T-helper 2 cell treated with Interferon-gamma antibody and Interleukin-4, amounts not matched to agents 5 μg/mL and 100 μg/mL, for 36 hours (primary cell): Measurements from ENCODE around the gene IBA57.

Source experiments
- DNase-seq: peaks from one replicate; pipeline ENCODE4 v3.0.0; 2021; ENCODE audit warnings: low spot score
- H3K27ac Mint-ChIP-seq: one replicate; pipeline ENCODE4 v1.8.0; 2021; ENCODE audit warnings: mild to moderate bottlenecking, mixed read lengths
- H3K27me3 Mint-ChIP-seq: one replicate; pipeline ENCODE4 v1.8.0; 2021; ENCODE audit warnings: low read depth, mixed read lengths
- H3K36me3 Mint-ChIP-seq: one replicate; pipeline ENCODE4 v1.8.0; 2021; ENCODE audit warnings: low read depth, mixed read lengths
- H3K4me1 Mint-ChIP-seq: one replicate; pipeline ENCODE4 v1.8.0; 2021; ENCODE audit warnings: low read depth, mixed read lengths
- H3K4me3 Mint-ChIP-seq: one replicate; pipeline ENCODE4 v1.8.0; 2022; ENCODE audit warnings: mild to moderate bottlenecking, moderate library complexity, mixed read lengths
- H3K9me3 Mint-ChIP-seq: one replicate; pipeline ENCODE4 v1.8.0; 2021; ENCODE audit warnings: mixed read lengths

IBA57 gene

DNA sequence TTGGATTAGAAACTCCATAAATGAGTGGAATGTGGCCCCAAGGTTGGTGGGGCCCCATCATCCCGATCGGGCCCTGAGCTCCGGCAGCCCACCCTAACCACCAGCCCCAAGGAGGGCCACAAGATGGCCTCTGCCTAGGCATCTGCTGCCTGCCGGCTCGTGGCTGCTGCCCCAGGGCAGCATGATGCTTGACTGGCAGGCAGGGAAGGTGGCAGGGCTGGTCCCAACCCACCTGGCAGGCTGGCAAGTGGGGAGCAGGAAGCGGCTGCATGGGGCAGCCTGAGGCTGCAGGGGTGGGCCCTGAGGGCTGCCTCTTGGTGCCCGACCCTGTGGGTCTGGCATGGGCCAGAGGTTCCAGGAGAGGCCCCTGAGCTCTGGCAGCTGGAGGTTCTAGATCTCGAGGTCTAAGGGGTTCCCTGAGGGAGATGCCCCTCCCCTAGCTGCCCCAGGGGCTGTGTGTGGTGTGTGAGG lies 16.6 kb upstream of the IBA57 start:
- Mint-ChIP-seq H3K36me3 (peaks cover 4% of the 10 kb centered on the region), H3K27ac (no peak overlapping the region), H3K9me3 (no peaks in the 10 kb centered on the region), H3K4me1 (peaks cover 3% of the 10 kb centered on the region), H3K27me3 (no peaks in the 10 kb centered on the region), H3K4me3 (no peak overlapping the region)
- DNase-seq: no peak

DNA sequence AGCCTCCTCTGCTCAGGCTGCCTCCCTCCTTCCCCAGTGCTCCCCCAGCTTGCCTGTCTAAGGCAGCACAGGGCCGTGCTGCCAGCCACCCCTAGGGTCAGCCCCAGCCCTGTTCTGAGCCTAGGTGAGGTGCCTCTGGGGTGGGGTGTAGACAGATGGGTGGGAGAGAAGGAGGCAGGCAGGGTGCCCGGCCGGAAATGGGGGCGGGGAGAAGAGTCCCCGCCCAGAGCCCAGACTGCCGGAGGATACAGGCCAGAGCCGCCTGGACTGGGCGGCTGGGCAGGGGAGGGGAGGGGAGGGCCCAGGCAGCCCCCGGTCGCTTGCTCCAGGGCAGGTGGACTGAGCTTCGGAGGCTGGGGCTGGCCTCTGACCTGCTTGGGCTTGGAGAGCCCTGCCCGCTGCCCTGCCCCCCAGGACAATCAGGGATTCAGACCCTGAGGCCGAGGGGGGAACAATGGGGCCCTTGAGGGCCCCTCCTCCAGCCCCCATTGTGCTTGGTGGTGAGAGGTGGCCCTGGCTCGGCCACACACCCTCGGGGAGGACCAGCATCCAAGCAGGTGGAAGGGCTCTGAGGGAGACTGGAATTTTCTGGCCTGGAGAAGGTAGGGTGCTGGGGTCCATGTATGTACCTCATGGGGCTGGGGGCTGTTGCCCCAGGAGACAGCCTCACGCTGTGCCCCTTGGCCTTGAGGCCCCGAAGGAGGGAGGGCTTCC lies 16.0 kb upstream of the IBA57 start, which contains the start of gene GJC2:
Gene GJC2, plus strand, starts transcription at position 525 of the 714 bp plus-strand sequence. CDS start 7,829 bp downstream, outside the sequence.
- Mint-ChIP-seq H3K4me3 (no peak within 1 kb of the TSS), H3K4me1 (peaks cover 2% of the 10 kb centered on the region), H3K9me3 (no peaks in the 10 kb centered on the region), H3K27me3 (no peaks in the 10 kb centered on the region), H3K27ac (no peak within 1 kb of the TSS), H3K36me3 (peaks cover 4% of the 10 kb centered on the region)
- no peak for DNase-seq

DNA sequence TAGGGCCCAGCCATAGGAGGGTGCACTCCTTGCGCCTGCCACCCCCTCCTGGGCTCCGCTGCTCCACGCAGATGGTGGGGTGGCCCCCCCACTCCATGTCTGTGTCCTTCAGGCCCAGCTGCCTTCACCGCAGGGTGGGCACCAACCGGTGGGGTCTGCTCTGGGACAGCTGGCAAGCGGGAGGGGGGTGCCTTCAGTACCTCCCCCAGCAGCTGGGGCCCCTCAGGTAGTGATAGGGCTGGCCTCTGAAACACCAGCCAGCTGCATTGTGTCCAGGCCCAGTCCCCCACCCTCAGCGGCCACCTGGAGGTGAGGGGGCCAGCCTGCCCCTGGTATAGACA lies 15.5 kb upstream of the IBA57 start:
- peaks cover 7% of the 10 kb centered on the region for H3K4me1 Mint-ChIP-seq
- DNase-seq: no peak
- H3K36me3 Mint-ChIP-seq: peaks cover 4% of the 10 kb centered on the region
- no peak overlapping the region for H3K4me3 Mint-ChIP-seq
- H3K9me3 Mint-ChIP-seq: no peaks in the 10 kb centered on the region
- H3K27ac Mint-ChIP-seq: no peak overlapping the region
- H3K27me3 Mint-ChIP-seq: no peaks in the 10 kb centered on the region

GRCh38 chr1:228150461-228151179 lies 15.0 kb upstream of the IBA57 start:
- Mint-ChIP-seq H3K27me3 (no peaks in the 10 kb centered on the region), H3K27ac (no peak overlapping the region), H3K36me3 (peaks cover 4% of the 10 kb centered on the region), H3K4me3 (no peak overlapping the region), H3K4me1 (peaks cover 8% of the 10 kb centered on the region), H3K9me3 (no peaks in the 10 kb centered on the region)
- DNase-seq: no peak

DNA sequence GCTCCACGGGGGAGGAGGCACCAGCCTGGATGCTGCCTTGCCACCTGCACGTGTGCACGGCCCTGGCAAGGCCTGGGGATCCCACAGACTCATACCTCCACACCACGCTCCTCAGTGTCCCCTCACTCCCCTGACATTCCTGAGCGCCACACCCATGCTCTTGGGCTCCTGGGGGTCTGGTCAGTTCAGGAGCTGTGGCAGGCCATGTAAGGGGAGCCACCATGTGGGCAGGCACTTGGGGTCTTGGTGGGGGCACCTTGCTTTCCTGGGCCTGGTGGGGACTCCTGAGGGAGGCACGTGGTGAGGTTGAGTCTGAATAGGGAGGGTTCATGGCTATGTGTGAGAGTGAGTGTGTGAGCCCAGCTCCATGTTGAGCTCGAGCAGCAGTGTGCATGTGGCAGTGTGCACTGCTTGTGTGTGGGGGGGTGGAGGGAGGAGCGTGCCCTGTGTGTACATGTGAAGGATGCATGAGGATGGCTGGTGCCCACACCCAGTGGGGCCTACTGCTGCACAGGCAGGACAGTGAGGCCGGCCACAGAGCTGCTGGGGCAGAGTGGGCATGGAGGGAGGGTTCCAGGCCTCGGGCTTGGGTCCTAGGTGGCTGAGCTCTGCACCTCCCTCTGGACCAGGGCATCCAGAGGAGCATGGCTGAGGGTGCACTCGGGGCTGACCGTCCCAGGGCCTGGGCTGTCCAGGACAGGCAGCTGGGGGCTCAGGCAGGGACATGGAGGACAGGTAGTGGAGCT lies 14.3 kb upstream of the IBA57 start:
- DNase-seq: no peak
- H3K27me3 Mint-ChIP-seq: no peaks in the 10 kb centered on the region
- H3K9me3 Mint-ChIP-seq: no peaks in the 10 kb centered on the region
- peaks cover 2% of the 10 kb centered on the region for H3K36me3 Mint-ChIP-seq
- peaks cover 8% of the 10 kb centered on the region for H3K4me1 Mint-ChIP-seq
- H3K4me3 Mint-ChIP-seq: no peak overlapping the region
- H3K27ac Mint-ChIP-seq: peak overlapping the region; percentile 17

- H3K9me3 Mint-ChIP-seq: no peaks in the 10 kb centered on the region
- no peak overlapping the region for H3K27ac Mint-ChIP-seq
- H3K4me3 Mint-ChIP-seq: no peak overlapping the region
- H3K27me3 Mint-ChIP-seq: no peaks in the 10 kb centered on the region
- H3K36me3 Mint-ChIP-seq: no peaks in the 10 kb centered on the region
- no peak for DNase-seq
- H3K4me1 Mint-ChIP-seq: peaks cover 10% of the 10 kb centered on the region
Measured at GRCh38 chr1:228152097-228152917, 13.3 kb upstream of the IBA57 start.

- H3K36me3 Mint-ChIP-seq: no peaks in the 10 kb centered on the region
- DNase-seq: no peak
- H3K4me3 Mint-ChIP-seq: no peak overlapping the region
- no peak overlapping the region for H3K27ac Mint-ChIP-seq
- H3K4me1 Mint-ChIP-seq: peaks cover 10% of the 10 kb centered on the region
- no peaks in the 10 kb centered on the region for H3K27me3 Mint-ChIP-seq
- H3K9me3 Mint-ChIP-seq: no peaks in the 10 kb centered on the region
Measured at GRCh38 chr1:228152918-228153258, 12.7 kb upstream of the IBA57 start.

- Mint-ChIP-seq H3K9me3 (no peaks in the 10 kb centered on the region), H3K27ac (no peak overlapping the region), H3K27me3 (no peaks in the 10 kb centered on the region), H3K4me1 (peaks cover 10% of the 10 kb centered on the region), H3K4me3 (no peak overlapping the region), H3K36me3 (no peaks in the 10 kb centered on the region)
- DNase-seq: no peak
Measured at GRCh38 chr1:228154021-228154669, 11.5 kb upstream of the IBA57 start.

- peak; percentile 29 for DNase-seq
- no peak overlapping the region for H3K27ac Mint-ChIP-seq
- peaks cover 10% of the 10 kb centered on the region for H3K4me1 Mint-ChIP-seq
- H3K4me3 Mint-ChIP-seq: no peak overlapping the region
- H3K9me3 Mint-ChIP-seq: no peaks in the 10 kb centered on the region
- no peaks in the 10 kb centered on the region for H3K36me3 Mint-ChIP-seq
- no peaks in the 10 kb centered on the region for H3K27me3 Mint-ChIP-seq
Measured at GRCh38 chr1:228154670-228155571, 10.7 kb upstream of the IBA57 start.

- no peaks in the 10 kb centered on the region for H3K36me3 Mint-ChIP-seq
- H3K4me1 Mint-ChIP-seq: peaks cover 10% of the 10 kb centered on the region
- no peak overlapping the region for H3K27ac Mint-ChIP-seq
- no peaks in the 10 kb centered on the region for H3K9me3 Mint-ChIP-seq
- no peak overlapping the region for H3K4me3 Mint-ChIP-seq
- H3K27me3 Mint-ChIP-seq: no peaks in the 10 kb centered on the region
- DNase-seq: no peak
Measured at GRCh38 chr1:228155596-228156514, 9.7 kb upstream of the IBA57 start.

DNA sequence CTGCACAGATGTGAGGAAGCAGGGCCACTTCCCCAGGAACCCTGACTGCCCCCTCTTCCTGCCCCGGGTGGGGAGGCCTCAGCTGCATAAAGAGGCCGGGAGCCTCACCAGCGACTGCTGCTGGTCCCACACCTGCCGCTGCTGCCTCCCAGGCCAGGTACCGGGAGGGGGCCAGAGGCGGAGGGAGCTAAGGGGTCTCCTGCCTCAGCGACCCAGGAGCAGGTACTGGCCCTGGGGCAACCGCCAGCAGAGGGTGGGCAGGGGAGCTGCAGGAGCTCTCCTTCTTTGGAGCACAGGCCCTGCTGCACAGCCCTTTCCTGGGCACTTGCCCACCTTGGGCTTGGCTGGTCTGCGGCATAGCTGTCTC lies 9.1 kb upstream of the IBA57 start:
- Mint-ChIP-seq H3K27ac (no peak overlapping the region), H3K4me3 (no peak overlapping the region), H3K27me3 (no peaks in the 10 kb centered on the region), H3K36me3 (no peaks in the 10 kb centered on the region), H3K9me3 (no peaks in the 10 kb centered on the region), H3K4me1 (peaks cover 10% of the 10 kb centered on the region)
- no peak for DNase-seq
